ENCODE data around the gene R3HCC1L. TPM values are rescaled to one million over a fixed set of nuclear protein-coding genes. Genes with fewer than 3 reads are reported as not detected.

The R3HCC1L gene
- polyA plus RNA-seq, 4 donors = 9.2 to 22.8 (median 12.5) TPM

GRCh38 chr10:98231417-98231816 is 97.0 kb downstream of the R3HCC1L start:
- peaks cover 0 to 6% (median 6%) of the 10 kb centered on the region in 3 donors for H3K36me3 ChIP-seq (ENCODE audit: control insufficient read depth in 3 of 3, insufficient read depth in 2 of 3, low read depth in 1 of 3, low read length in 3 of 3)
- FAIRE-seq (no peak), DNase-seq (no peak)
- 94 to 96% (median 95%) methylated on average over 4 of the region's 4 CpGs for WGBS, 3 donors
- no peak overlapping the region for H3K27ac ChIP-seq (ENCODE audit: low read depth in 1 of 3, low read length in 2 of 3)
- H3K27me3 ChIP-seq (ENCODE audit: control insufficient read depth in 3 of 3, insufficient read depth in 3 of 3, low read length in 3 of 3) = no peaks in the 10 kb centered on the region
- peaks cover 0 to 2% of the 10 kb centered on the region in 2 donors for H3K9me3 ChIP-seq (ENCODE audit: control insufficient read depth in 2 of 2, insufficient read depth in 1 of 2, low read depth in 1 of 2, low read length in 1 of 2)
- no peaks in the 10 kb centered on the region for H3K4me1 ChIP-seq (ENCODE audit: control insufficient read depth in 3 of 3, insufficient read depth in 2 of 3, low read depth in 1 of 3, low read length in 2 of 3)
- H3K4me3 ChIP-seq (ENCODE audit: low read depth in 1 of 3, low read length in 3 of 3) = no peak overlapping the region

DNA sequence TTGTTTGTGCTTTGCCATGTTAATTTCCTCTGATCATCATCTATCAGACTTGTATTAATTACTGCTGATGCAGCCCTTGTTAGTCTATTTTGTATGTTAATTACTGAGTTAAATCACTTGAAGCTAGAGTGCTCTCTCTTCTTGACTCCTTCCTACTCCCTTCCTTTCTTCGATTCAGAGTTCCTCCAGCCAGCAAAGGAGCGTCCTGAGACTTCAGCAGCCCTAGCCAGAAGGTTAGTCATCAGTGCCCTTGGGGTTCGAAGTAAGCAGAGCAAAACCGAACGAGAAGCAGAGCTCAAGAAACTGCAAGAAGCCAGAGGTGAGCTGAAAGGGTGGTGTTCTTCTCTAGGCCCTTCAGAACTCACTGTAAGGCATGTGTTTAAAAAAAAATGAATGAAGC is 101.4 kb downstream of the R3HCC1L start:
- no peak overlapping the region for H3K4me3 ChIP-seq (ENCODE audit: low read depth in 1 of 3, low read length in 3 of 3)
- no peaks in the 10 kb centered on the region for H3K27me3 ChIP-seq (ENCODE audit: control insufficient read depth in 3 of 3, insufficient read depth in 3 of 3, low read length in 3 of 3)
- DNase-seq (no peak), FAIRE-seq (no peak)
- H3K27ac ChIP-seq (ENCODE audit: low read depth in 1 of 3, low read length in 2 of 3) = no peak overlapping the region
- H3K4me1 ChIP-seq (ENCODE audit: control insufficient read depth in 3 of 3, insufficient read depth in 2 of 3, low read depth in 1 of 3, low read length in 2 of 3) = no peaks in the 10 kb centered on the region
- H3K9me3 ChIP-seq (ENCODE audit: control insufficient read depth in 2 of 2, insufficient read depth in 1 of 2, low read depth in 1 of 2, low read length in 1 of 2) = no peaks in the 10 kb centered on the region
- peaks cover 0 to 12% (median 8%) of the 10 kb centered on the region in 3 donors for H3K36me3 ChIP-seq (ENCODE audit: control insufficient read depth in 3 of 3, insufficient read depth in 2 of 3, low read depth in 1 of 3, low read length in 3 of 3)
- WGBS, 3 donors = 84 to 93% (median 87%) methylated on average over 5 of the region's 5 CpGs

DNA sequence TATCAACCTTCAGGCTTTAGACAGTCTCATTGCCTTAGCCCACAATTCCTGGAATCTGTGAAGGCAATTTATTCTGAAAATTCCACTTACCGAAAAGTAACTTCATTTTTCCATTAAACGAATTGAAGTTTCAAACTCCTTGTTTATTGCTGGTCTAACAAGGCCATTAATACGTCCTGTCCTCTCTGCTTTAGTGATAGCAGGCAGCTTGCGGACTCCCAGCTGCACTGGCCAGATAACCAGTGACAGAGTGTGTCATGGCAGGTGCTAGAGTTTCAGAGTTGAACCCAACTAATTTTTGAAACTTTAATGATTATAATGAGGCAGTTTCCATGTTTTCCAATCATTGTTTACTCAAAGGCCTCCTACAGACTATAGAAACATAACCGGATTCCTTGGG is 102.4 kb downstream of the R3HCC1L start:
- Histone ChIP-seq H3K4me1 (ENCODE audit: control insufficient read depth in 3 of 3, insufficient read depth in 2 of 3, low read depth in 1 of 3, low read length in 2 of 3) (no peaks in the 10 kb centered on the region), H3K27me3 (ENCODE audit: control insufficient read depth in 3 of 3, insufficient read depth in 3 of 3, low read length in 3 of 3) (no peaks in the 10 kb centered on the region), H3K36me3 (ENCODE audit: control insufficient read depth in 3 of 3, insufficient read depth in 2 of 3, low read depth in 1 of 3, low read length in 3 of 3) (peaks cover 0 to 12% (median 8%) of the 10 kb centered on the region in 3 donors), H3K27ac (ENCODE audit: low read depth in 1 of 3, low read length in 2 of 3) (no peak overlapping the region), H3K9me3 (ENCODE audit: control insufficient read depth in 2 of 2, insufficient read depth in 1 of 2, low read depth in 1 of 2, low read length in 1 of 2) (no peaks in the 10 kb centered on the region), H3K4me3 (ENCODE audit: low read depth in 1 of 3, low read length in 3 of 3) (no peak overlapping the region)
- DNase-seq (no peak), FAIRE-seq (no peak)
- 69 to 76% (median 76%) methylated on average over 5 of the region's 5 CpGs for WGBS, 3 donors

DNA sequence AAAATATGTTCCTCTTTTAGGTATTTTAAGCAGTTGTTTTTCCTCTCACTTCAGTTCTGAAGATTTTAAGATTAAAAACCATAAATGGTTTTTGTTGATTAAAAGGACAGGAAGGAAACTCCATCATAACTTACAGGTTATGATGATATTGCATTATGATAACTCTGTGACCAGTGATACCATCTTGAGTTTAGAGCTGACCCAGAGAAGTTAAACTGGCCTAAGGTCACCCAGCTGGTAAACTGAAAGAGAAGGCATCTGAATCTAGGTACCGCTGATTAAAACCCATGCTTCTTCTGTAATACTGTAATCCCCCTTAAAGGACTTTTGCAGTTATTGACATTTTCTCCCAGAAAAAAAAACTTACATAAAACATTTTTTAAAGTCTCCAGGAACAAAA is 103.9 kb downstream of the R3HCC1L start:
- Histone ChIP-seq H3K4me1 (ENCODE audit: control insufficient read depth in 3 of 3, insufficient read depth in 2 of 3, low read depth in 1 of 3, low read length in 2 of 3) (no peaks in the 10 kb centered on the region), H3K27ac (ENCODE audit: low read depth in 1 of 3, low read length in 2 of 3) (no peak overlapping the region), H3K27me3 (ENCODE audit: control insufficient read depth in 3 of 3, insufficient read depth in 3 of 3, low read length in 3 of 3) (no peaks in the 10 kb centered on the region), H3K9me3 (ENCODE audit: control insufficient read depth in 2 of 2, insufficient read depth in 1 of 2, low read depth in 1 of 2, low read length in 1 of 2) (no peaks in the 10 kb centered on the region), H3K36me3 (ENCODE audit: control insufficient read depth in 3 of 3, insufficient read depth in 2 of 3, low read depth in 1 of 3, low read length in 3 of 3) (peaks cover 0 to 13% (median 11%) of the 10 kb centered on the region in 3 donors), H3K4me3 (ENCODE audit: low read depth in 1 of 3, low read length in 3 of 3) (no peak overlapping the region)
- no peak for DNase-seq
- WGBS, 3 donors = 94 to 100% (median 95%) methylated on average over 1 of the region's 1 CpG
- FAIRE-seq = no peak

DNA sequence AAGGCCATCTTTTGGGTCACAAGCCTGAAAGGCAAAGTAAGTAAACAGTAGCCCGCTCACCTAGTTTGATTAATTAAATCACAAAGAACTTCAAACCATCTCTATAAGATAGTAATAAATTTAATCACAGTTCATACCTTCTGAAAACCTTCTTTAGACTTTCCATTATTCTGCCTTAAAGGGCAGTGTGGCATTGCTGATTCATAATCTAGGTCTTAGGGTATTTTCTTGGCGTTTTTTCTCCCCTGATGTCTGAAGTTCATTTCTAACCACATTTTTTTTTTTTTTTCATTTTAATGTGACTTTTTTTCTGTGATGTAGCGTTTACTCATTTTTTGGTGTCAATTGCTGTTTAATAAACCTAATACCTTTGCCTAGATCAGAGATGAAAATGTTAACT is 106.1 kb downstream of the R3HCC1L start:
- no peak overlapping the region for H3K27ac ChIP-seq (ENCODE audit: low read depth in 1 of 3, low read length in 2 of 3)
- 81 to 89% (median 88%) methylated on average over 3 of the region's 3 CpGs for WGBS, 3 donors
- no peak for DNase-seq
- no peak for FAIRE-seq
- no peaks in the 10 kb centered on the region for H3K9me3 ChIP-seq (ENCODE audit: control insufficient read depth in 2 of 2, insufficient read depth in 1 of 2, low read depth in 1 of 2, low read length in 1 of 2)
- peaks cover 0 to 25% (median 15%) of the 10 kb centered on the region in 3 donors for H3K36me3 ChIP-seq (ENCODE audit: control insufficient read depth in 3 of 3, insufficient read depth in 2 of 3, low read depth in 1 of 3, low read length in 3 of 3)
- H3K4me3 ChIP-seq (ENCODE audit: low read depth in 1 of 3, low read length in 3 of 3) = no peak overlapping the region
- H3K4me1 ChIP-seq (ENCODE audit: control insufficient read depth in 3 of 3, insufficient read depth in 2 of 3, low read depth in 1 of 3, low read length in 2 of 3) = no peaks in the 10 kb centered on the region
- H3K27me3 ChIP-seq (ENCODE audit: control insufficient read depth in 3 of 3, insufficient read depth in 3 of 3, low read length in 3 of 3) = no peaks in the 10 kb centered on the region

DNA sequence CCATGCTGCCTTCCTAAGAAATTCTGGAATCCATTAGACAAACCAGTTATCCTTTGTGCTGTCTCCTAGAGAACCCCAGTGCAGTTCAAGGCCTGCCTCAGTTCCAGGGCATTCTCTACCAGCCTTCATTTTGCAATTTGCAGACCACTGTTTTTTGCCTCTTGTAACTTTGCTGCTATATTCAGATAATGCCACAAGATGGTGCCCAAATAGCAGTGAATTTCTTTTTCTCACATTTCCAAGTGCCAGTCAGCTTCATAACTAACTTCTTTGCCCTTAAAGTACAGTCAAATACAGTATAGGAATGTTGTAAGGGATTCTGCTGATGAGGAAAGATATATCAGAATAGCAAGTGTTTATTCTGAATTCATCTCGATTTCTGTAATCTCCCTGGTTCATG is 108.4 kb downstream of the R3HCC1L start:
- DNase-seq = no peak
- WGBS, 3 donors = 71 to 79% (median 79%) methylated on average over 1 of the region's 1 CpG
- no peaks in the 10 kb centered on the region for H3K4me1 ChIP-seq (ENCODE audit: control insufficient read depth in 3 of 3, insufficient read depth in 2 of 3, low read depth in 1 of 3, low read length in 2 of 3)
- no peak overlapping the region for H3K27ac ChIP-seq (ENCODE audit: low read depth in 1 of 3, low read length in 2 of 3)
- no peak for FAIRE-seq
- no peaks in the 10 kb centered on the region for H3K27me3 ChIP-seq (ENCODE audit: control insufficient read depth in 3 of 3, insufficient read depth in 3 of 3, low read length in 3 of 3)
- no peaks in the 10 kb centered on the region for H3K9me3 ChIP-seq (ENCODE audit: control insufficient read depth in 2 of 2, insufficient read depth in 1 of 2, low read depth in 1 of 2, low read length in 1 of 2)
- H3K4me3 ChIP-seq (ENCODE audit: low read depth in 1 of 3, low read length in 3 of 3) = no peak overlapping the region
- peaks cover 0 to 29% (median 20%) of the 10 kb centered on the region in 3 donors for H3K36me3 ChIP-seq (ENCODE audit: control insufficient read depth in 3 of 3, insufficient read depth in 2 of 3, low read depth in 1 of 3, low read length in 3 of 3)

DNA sequence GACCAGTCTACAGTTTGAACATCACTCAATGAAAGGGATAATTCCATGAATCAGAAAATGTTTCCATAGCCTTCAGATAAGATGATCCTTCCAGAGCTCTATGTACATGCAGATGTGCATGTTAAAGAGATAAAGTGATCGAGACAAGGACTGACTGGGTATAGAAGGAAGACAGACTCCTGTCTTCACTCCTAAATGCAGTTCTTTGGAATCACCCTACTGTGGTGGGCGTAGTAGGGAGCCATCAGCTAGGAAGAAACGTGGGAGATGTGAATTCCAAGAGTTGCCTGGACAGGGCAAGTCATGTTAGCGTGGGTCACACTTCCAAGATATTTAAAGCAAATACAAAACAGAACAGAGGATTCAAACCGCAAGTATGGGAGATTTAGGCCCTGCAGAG is 109.7 kb downstream of the R3HCC1L start:
- no peaks in the 10 kb centered on the region for H3K9me3 ChIP-seq (ENCODE audit: control insufficient read depth in 2 of 2, insufficient read depth in 1 of 2, low read depth in 1 of 2, low read length in 1 of 2)
- no peaks in the 10 kb centered on the region for H3K27me3 ChIP-seq (ENCODE audit: control insufficient read depth in 3 of 3, insufficient read depth in 3 of 3, low read length in 3 of 3)
- FAIRE-seq (no peak), DNase-seq (no peak)
- H3K36me3 ChIP-seq (ENCODE audit: control insufficient read depth in 3 of 3, insufficient read depth in 2 of 3, low read depth in 1 of 3, low read length in 3 of 3) = peaks cover 2 to 36% (median 28%) of the 10 kb centered on the region in 3 donors
- H3K27ac ChIP-seq (ENCODE audit: low read depth in 1 of 3, low read length in 2 of 3) = no peak overlapping the region
- 90 to 95% (median 95%) methylated on average over 5 of the region's 5 CpGs for WGBS, 3 donors
- H3K4me1 ChIP-seq (ENCODE audit: control insufficient read depth in 3 of 3, insufficient read depth in 2 of 3, low read depth in 1 of 3, low read length in 2 of 3) = no peaks in the 10 kb centered on the region
- no peak overlapping the region for H3K4me3 ChIP-seq (ENCODE audit: low read depth in 1 of 3, low read length in 3 of 3)

DNA sequence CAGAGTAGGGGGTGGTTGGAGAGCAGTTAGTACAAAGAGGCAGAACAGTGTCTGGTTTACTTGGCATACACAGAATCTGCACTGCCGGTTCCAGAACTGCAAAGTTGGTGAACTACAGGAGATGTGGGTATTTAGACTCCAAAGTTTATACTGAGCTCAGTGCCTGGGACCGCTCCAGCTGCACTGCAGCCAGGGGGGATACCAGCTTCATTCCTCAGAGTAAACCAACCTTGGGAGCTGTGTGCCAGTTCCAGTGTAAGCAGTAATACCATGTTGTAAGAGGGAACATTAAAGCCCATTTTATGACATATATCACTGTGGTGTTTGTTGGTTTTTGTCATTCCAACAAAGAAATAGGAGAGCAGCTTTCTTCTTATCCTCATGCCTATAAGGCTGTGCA is 110.1 kb downstream of the R3HCC1L start:
- no peaks in the 10 kb centered on the region for H3K27me3 ChIP-seq (ENCODE audit: control insufficient read depth in 3 of 3, insufficient read depth in 3 of 3, low read length in 3 of 3)
- H3K36me3 ChIP-seq (ENCODE audit: control insufficient read depth in 3 of 3, insufficient read depth in 2 of 3, low read depth in 1 of 3, low read length in 3 of 3) = peaks cover 2 to 36% (median 27%) of the 10 kb centered on the region in 3 donors
- no peaks in the 10 kb centered on the region for H3K9me3 ChIP-seq (ENCODE audit: control insufficient read depth in 2 of 2, insufficient read depth in 1 of 2, low read depth in 1 of 2, low read length in 1 of 2)
- WGBS, 3 donors = 85 to 93% (median 88%) methylated on average over 2 of the region's 2 CpGs
- H3K4me1 ChIP-seq (ENCODE audit: control insufficient read depth in 3 of 3, insufficient read depth in 2 of 3, low read depth in 1 of 3, low read length in 2 of 3) = no peaks in the 10 kb centered on the region
- FAIRE-seq (no peak), DNase-seq (no peak)
- no peak overlapping the region for H3K27ac ChIP-seq (ENCODE audit: low read depth in 1 of 3, low read length in 2 of 3)
- no peak overlapping the region for H3K4me3 ChIP-seq (ENCODE audit: low read depth in 1 of 3, low read length in 3 of 3)

Measured in small intestine (tissue), 7 donors.